ENCODE data around the gene TRIM50. TPM values are rescaled to one million over a fixed set of nuclear protein-coding genes. Genes with fewer than 3 reads are reported as not detected.

Gene TRIM50
- total RNA-seq, 1 experiment from 2014 or later = not detected

DNA sequence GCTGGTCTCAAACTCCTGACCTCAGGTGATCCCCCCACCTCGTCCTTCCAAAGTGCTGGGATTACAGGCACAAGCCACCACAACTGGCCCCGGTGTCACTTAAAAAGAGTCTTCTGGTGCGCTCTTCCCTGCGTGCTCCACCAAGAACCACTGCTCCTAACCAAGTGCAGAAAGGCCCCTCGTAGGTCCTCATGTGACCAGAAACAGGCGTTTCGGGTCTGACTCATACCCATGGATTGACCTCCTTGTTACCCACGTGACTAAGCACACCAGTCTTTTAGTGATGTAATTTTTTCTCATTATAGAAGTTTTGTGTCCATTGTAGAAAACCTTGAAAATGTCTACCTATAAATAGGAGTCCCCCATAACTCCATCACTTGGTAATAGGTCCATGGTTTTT, 14.0 kb upstream of the TRIM50 start:
- ChIA-PET CTCF (interaction anchor here (0.6 kb wide), 1 partner anchor 323 kb away, joined by 11 read pairs; no protein-coding TSS in a partner anchor), POLR2A (ENCODE audit: unreplicated experiment) (no interaction called here)
- H3K9me3 ChIP-seq (ENCODE audit: insufficient read depth, low read depth) = no peaks in the 10 kb centered on the region
- H2AFZ ChIP-seq = no peak overlapping the region
- no peak overlapping the region for H3K4me3 ChIP-seq
- no peaks in the 10 kb centered on the region for H3K79me2 ChIP-seq (ENCODE audit: low read depth)
- no TSS peak for BruUV-seq (replicated peaks)
- no peaks in the 10 kb centered on the region for H4K20me1 ChIP-seq (ENCODE audit: insufficient read depth)
- no peaks in the 10 kb centered on the region for H3K36me3 ChIP-seq (ENCODE audit: low read depth)
- H3F3A ChIP-seq (ENCODE audit: insufficient read depth, low read depth) = no peaks in the 10 kb centered on the region
- H3K9me2 ChIP-seq (ENCODE audit: insufficient read depth) = no peaks in the 10 kb centered on the region
- intact Hi-C loops (cut with micrococcal nuclease; ENCODE audit: unreplicated experiment) = loop anchor here (5.0 kb wide), 1 partner anchor 95 kb away; no protein-coding TSS in a partner anchor
- no peak for TF ChIP-seq EZH2 (IDR thresholded peaks at IDR 0.05; ENCODE audit: low read depth)
- TF ChIP-seq, protein P1, sequence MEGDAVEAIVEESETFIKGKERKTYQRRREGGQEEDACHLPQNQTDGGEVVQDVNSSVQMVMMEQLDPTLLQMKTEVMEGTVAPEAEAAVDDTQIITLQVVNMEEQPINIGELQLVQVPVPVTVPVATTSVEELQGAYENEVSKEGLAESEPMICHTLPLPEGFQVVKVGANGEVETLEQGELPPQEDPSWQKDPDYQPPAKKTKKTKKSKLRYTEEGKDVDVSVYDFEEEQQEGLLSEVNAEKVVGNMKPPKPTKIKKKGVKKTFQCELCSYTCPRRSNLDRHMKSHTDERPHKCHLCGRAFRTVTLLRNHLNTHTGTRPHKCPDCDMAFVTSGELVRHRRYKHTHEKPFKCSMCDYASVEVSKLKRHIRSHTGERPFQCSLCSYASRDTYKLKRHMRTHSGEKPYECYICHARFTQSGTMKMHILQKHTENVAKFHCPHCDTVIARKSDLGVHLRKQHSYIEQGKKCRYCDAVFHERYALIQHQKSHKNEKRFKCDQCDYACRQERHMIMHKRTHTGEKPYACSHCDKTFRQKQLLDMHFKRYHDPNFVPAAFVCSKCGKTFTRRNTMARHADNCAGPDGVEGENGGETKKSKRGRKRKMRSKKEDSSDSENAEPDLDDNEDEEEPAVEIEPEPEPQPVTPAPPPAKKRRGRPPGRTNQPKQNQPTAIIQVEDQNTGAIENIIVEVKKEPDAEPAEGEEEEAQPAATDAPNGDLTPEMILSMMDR (conservative IDR thresholded peaks at IDR 0.05) = no peak
- DNase-seq = peak in 1 of 2 experiments; percentile 43
- peaks cover 8% of the 10 kb centered on the region; the same call in 1 of the 2 replicates for H3K4me1 ChIP-seq (replicated peaks; ENCODE audit: insufficient read depth)
- no peaks in the 10 kb centered on the region for H3K27me3 ChIP-seq (ENCODE audit: insufficient read depth, low read depth)
- no peak overlapping the region for H3K27ac ChIP-seq
- H3K4me2 ChIP-seq = no peak overlapping the region

DNA sequence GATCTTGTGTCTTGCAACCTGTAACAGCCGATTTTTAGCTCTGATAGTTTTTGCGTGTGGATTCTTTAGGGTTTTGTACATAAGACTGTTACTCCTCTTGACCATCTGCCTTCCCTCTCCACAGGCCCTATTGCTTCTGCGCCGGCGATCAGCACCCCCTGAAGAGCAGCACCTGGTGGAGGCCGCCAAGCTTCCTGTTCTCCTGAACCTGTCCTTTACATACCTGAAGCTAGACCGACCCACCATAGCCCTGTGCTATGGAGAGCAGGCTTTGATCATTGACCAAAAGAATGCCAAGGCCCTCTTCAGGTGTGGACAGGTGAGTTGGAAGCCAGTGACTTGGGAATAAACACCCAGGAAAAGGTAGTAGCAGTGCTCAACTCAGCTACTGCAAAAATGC, 12.6 kb upstream of the TRIM50 start:
- Histone ChIP-seq H3K9me3 (ENCODE audit: insufficient read depth, low read depth) (no peaks in the 10 kb centered on the region), H3K27ac (no peak overlapping the region), H3K79me2 (ENCODE audit: low read depth) (no peaks in the 10 kb centered on the region), H3K27me3 (ENCODE audit: insufficient read depth, low read depth) (no peaks in the 10 kb centered on the region), H3K36me3 (ENCODE audit: low read depth) (no peaks in the 10 kb centered on the region), H3K4me2 (no peak overlapping the region), H3K4me1 (replicated peaks; ENCODE audit: insufficient read depth) (peaks cover 8% of the 10 kb centered on the region; the same call in 1 of the 2 replicates), H4K20me1 (ENCODE audit: insufficient read depth) (no peaks in the 10 kb centered on the region), H2AFZ (no peak overlapping the region), H3K9me2 (ENCODE audit: insufficient read depth) (no peaks in the 10 kb centered on the region), H3F3A (ENCODE audit: insufficient read depth, low read depth) (no peaks in the 10 kb centered on the region), H3K4me3 (no peak overlapping the region)
- CTCF ChIA-PET = no interaction called here
- POLR2A ChIA-PET (ENCODE audit: unreplicated experiment) = no interaction called here
- intact Hi-C loops (cut with micrococcal nuclease; ENCODE audit: unreplicated experiment) = loop anchor here (5.0 kb wide), 1 partner anchor 97 kb away; no protein-coding TSS in a partner anchor
- no peak for DNase-seq
- no TSS peak for BruUV-seq (replicated peaks)
- TF ChIP-seq, protein P1 (conservative IDR thresholded peaks at IDR 0.05) = no peak
- TF ChIP-seq EZH2 (IDR thresholded peaks at IDR 0.05; ENCODE audit: low read depth) = no peak

DNA sequence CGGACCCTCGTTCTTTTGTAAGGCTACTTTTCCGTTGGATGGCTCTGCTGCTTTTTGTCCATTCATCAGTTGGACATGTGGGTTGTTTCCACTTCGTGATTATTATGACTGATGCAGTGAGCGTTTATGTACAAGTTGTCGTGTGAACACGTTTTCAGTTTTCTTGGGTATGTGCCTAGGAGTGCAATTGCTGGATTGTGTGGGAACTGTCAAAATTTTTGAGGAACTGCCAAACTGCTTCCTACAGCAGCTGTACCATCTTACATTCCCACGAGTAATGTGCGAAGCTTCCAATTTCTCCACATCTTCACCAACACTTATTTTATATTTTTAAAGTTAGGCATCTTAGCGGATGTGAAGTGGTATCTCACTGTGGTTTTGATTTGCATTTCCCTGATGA, 10.4 kb upstream of the TRIM50 start:
- Histone ChIP-seq H3K27me3 (ENCODE audit: insufficient read depth, low read depth) (no peaks in the 10 kb centered on the region), H3K9me3 (ENCODE audit: insufficient read depth, low read depth) (no peaks in the 10 kb centered on the region), H2AFZ (no peak overlapping the region), H3K4me3 (no peak overlapping the region), H3K79me2 (ENCODE audit: low read depth) (no peaks in the 10 kb centered on the region), H3K4me1 (replicated peaks; ENCODE audit: insufficient read depth) (peaks cover 8% of the 10 kb centered on the region; the same call in 1 of the 2 replicates), H4K20me1 (ENCODE audit: insufficient read depth) (no peaks in the 10 kb centered on the region), H3K4me2 (no peak overlapping the region), H3K9me2 (ENCODE audit: insufficient read depth) (no peaks in the 10 kb centered on the region), H3K27ac (no peak overlapping the region), H3F3A (ENCODE audit: insufficient read depth, low read depth) (no peaks in the 10 kb centered on the region), H3K36me3 (ENCODE audit: low read depth) (no peaks in the 10 kb centered on the region)
- ChIA-PET POLR2A (ENCODE audit: unreplicated experiment) (no interaction called here), CTCF (no interaction called here)
- intact Hi-C loops (cut with micrococcal nuclease; ENCODE audit: unreplicated experiment) = no loop called here
- no TSS peak for BruUV-seq (replicated peaks)
- no peak for DNase-seq
- no peak for TF ChIP-seq EZH2 (IDR thresholded peaks at IDR 0.05; ENCODE audit: low read depth)
- TF ChIP-seq, protein P1 (conservative IDR thresholded peaks at IDR 0.05) = no peak

All from PC-9 (cell line).